IMR-90 (cell line): ENCODE results near the gene ARHGAP24. TPM values are rescaled to one million over a fixed set of nuclear protein-coding genes. Genes with fewer than 3 reads are reported as not detected.
"Not testable (repeated sequence)": the region's sequence is repeated elsewhere in the genome, so short reads cannot be mapped to it uniquely, and the experiment has no call there.

ENCODE experiments used
- ATAC-seq: fragments of 200-7000 bp; cut with Tn5 transposase; 2 replicates; pipeline ENCODE4 v1.9.1; 2020; ENCODE audit warnings: low read depth, mild to moderate bottlenecking, moderate library complexity
- BruUV-seq: library from RNA; stranded (reverse); fragments of 400-500 nt; replicated peaks from 2 replicates; lab custom pipeline; 2021; lab: Mats Ljungman, UMichigan
- CTCF ChIA-PET: fragments of 300-600 bp; formaldehyde crosslinking; extraction: SDS; loops from one replicate; lab custom pipeline; 2021; ENCODE audit warnings: antibody characterized with exemption; lab: Yijun Ruan, JAX
- POLR2A ChIA-PET: fragments of 300-600 bp; sonication (Branson Sonifier 250); formaldehyde crosslinking; loops from one replicate; lab custom pipeline; 2022; ENCODE audit warnings: antibody characterized with exemption; ENCODE audit not compliant: unreplicated experiment; lab: Charles Lee
- DNase-seq: peaks from one replicate; pipeline ENCODE4 v3.0.0; 2013
- H2AFZ ChIP-seq: replicated peaks from 2 replicates; pipeline ENCODE3; 2013; ENCODE audit warnings: low read length, mild to moderate bottlenecking; ENCODE audit not compliant: poor library complexity
- H2AK5ac ChIP-seq: 2 replicates; pipeline ENCODE4 v1.6.1; 2013; ENCODE audit warnings: low read depth, low read length, inconsistent platforms
- H2AK9ac ChIP-seq: replicated peaks from 2 replicates; pipeline ENCODE3; 2013; ENCODE audit warnings: mild to moderate bottlenecking, low read depth, low read length, moderate library complexity; ENCODE audit not compliant: poor library complexity
- H2BK120ac ChIP-seq: 2 replicates; pipeline ENCODE4 v1.6.1; 2013; ENCODE audit warnings: low read depth, low read length, inconsistent platforms
- H2BK15ac ChIP-seq: 3 replicates; pipeline ENCODE4 v1.6.1; 2013; ENCODE audit warnings: low read depth, low read length, inconsistent platforms
- H2BK20ac ChIP-seq: 2 replicates; pipeline ENCODE4 v1.6.1; 2013; ENCODE audit warnings: low read depth, mild to moderate bottlenecking, inconsistent platforms, low read length, moderate library complexity
- H2BK5ac ChIP-seq: 2 replicates; pipeline ENCODE4 v1.6.1; 2013; ENCODE audit warnings: mild to moderate bottlenecking, low read depth, low read length, inconsistent platforms; ENCODE audit not compliant: poor library complexity, severe bottlenecking
- H3K14ac ChIP-seq: replicated peaks from 2 replicates; pipeline ENCODE4 v1.6.1; 2013; ENCODE audit warnings: low read depth, low read length, inconsistent platforms
- H3K18ac ChIP-seq: 2 replicates; pipeline ENCODE4 v1.6.1; 2013; ENCODE audit warnings: low read depth, low read length, control low read depth
- H3K23ac ChIP-seq: 2 replicates; pipeline ENCODE4 v1.6.1; 2013; ENCODE audit warnings: low read depth, low read length, inconsistent platforms
- H3K27ac ChIP-seq: 2 replicates; pipeline ENCODE4 v1.5.1; 2013; ENCODE audit warnings: mild to moderate bottlenecking, control low read depth, low read length; ENCODE audit not compliant: insufficient read depth
- H3K27me3 ChIP-seq: 2 replicates; pipeline ENCODE4 v1.6.1; 2013; ENCODE audit warnings: low read length; ENCODE audit not compliant: control insufficient read depth, insufficient read depth
- H3K36me3 ChIP-seq: 2 replicates; pipeline ENCODE4 v1.6.1; 2013; ENCODE audit warnings: low read length, mixed read lengths; ENCODE audit not compliant: control insufficient read depth, insufficient read depth
- H3K4ac ChIP-seq: 2 replicates; pipeline ENCODE4 v1.6.1; 2013; ENCODE audit warnings: low read depth, low read length, inconsistent platforms
- H3K4me1 ChIP-seq: 2 replicates; pipeline ENCODE4 v1.6.1; 2013; ENCODE audit warnings: low read length, mixed read lengths; ENCODE audit not compliant: control insufficient read depth, insufficient read depth
- H3K4me2 ChIP-seq: 2 replicates; pipeline ENCODE4 v1.6.1; 2013; ENCODE audit warnings: low read depth, mild to moderate bottlenecking, control low read depth, low read length, moderate library complexity
- H3K4me3 ChIP-seq: 2 replicates; pipeline ENCODE4 v1.5.1; 2013; ENCODE audit warnings: low read depth, mild to moderate bottlenecking, control low read depth, low read length, moderate library complexity; ENCODE audit not compliant: insufficient read depth
- H3K56ac ChIP-seq: 2 replicates; pipeline ENCODE4 v1.6.1; 2013; ENCODE audit warnings: low read length, inconsistent platforms; ENCODE audit not compliant: insufficient read depth; ENCODE audit errors: extremely low read depth
- H3K79me1 ChIP-seq, 2 experiments: 2 replicates each; pipeline ENCODE4 v1.6.1; 2013; ENCODE audit warnings: low read length in 2 of 2, inconsistent platforms in 1 of 2, low read depth in 1 of 2
- H3K9ac ChIP-seq: 2 replicates; pipeline ENCODE4 v1.6.1; 2013; ENCODE audit warnings: low read depth, low read length, control low read depth
- H3K9me1 ChIP-seq: 2 replicates; pipeline ENCODE4 v1.6.1; 2013; ENCODE audit warnings: low read length, inconsistent platforms; ENCODE audit not compliant: insufficient read depth
- H3K9me3 ChIP-seq: 2 replicates; pipeline ENCODE4 v1.6.1; 2013; ENCODE audit warnings: low read length; ENCODE audit not compliant: control insufficient read depth, insufficient read depth
- H4K20me1 ChIP-seq: 2 replicates; pipeline ENCODE4 v1.6.1; 2013; ENCODE audit warnings: low read length, inconsistent platforms; ENCODE audit not compliant: insufficient read depth
- H4K5ac ChIP-seq: 2 replicates; pipeline ENCODE4 v1.6.1; 2013; ENCODE audit warnings: mild to moderate bottlenecking, low read depth, low read length, control low read depth
- H4K8ac ChIP-seq, 2 experiments: 2 replicates each; pipeline ENCODE4 v1.6.1; 2013; ENCODE audit warnings: low read depth in 2 of 2, low read length in 2 of 2, control low read depth in 1 of 2, inconsistent platforms in 1 of 2
- H4K91ac ChIP-seq: 2 replicates; pipeline ENCODE4 v1.6.1; 2013; ENCODE audit warnings: low read depth, low read length, inconsistent platforms; ENCODE audit not compliant: insufficient read depth
- WGBS, 2 experiments: methylation state at CpG; one replicate each; pipeline versions ENCODE4 v1.1.5 to v1.1.7; 2013; ENCODE audit warnings: missing lambda C conversion rate in 2 of 2; ENCODE audit not compliant: insufficient read length in 1 of 2; ENCODE audit errors: extremely low coverage in 2 of 2; 5-methylcytosine and 5-hydroxymethylcytosine counted together
- dilution Hi-C: fragments of 300-500 bp; cut with HindIII; formaldehyde crosslinking; loops from one replicate; pipeline ENCODE4 v1.14.3; 2018; ENCODE audit warnings: low sequenced_read_pairs; ENCODE audit not compliant: unreplicated experiment
- in situ Hi-C: fragments of 300-500 bp; cut with MboI; formaldehyde crosslinking; loops from 3 replicates; pipeline ENCODE4 v1.14.3; 2019; ENCODE audit warnings: low sequenced_read_pairs, inconsistent platforms, mixed read lengths
- intact Hi-C: fragments of 100-400 bp; cut with micrococcal nuclease; formaldehyde crosslinking; loops from 2 replicates; pipeline ENCODE4 v1.10.0; 2022
- polyA plus RNA-seq, 3 experiments: library from polyadenylated mRNA; depleted of rRNA; stranded (reverse); fragments of >200 nt; gene quantifications; 2 replicates each; pipeline ENCODE4 v1.2.3, GENCODE V29; 2012; ENCODE audit warnings: low replicate concordance in 1 of 3
- total RNA-seq: library from RNA; depleted of rRNA; stranded (reverse); fragments of >200 nt; gene quantifications from 2 replicates; pipeline ENCODE4 v1.2.3, GENCODE V29; 2012

ARHGAP24 gene
- total and polyA plus RNA-seq, 2 of the 4 experiments (the other 2 are of a cell fraction) = 11.9 to 24.0 TPM

DNA sequence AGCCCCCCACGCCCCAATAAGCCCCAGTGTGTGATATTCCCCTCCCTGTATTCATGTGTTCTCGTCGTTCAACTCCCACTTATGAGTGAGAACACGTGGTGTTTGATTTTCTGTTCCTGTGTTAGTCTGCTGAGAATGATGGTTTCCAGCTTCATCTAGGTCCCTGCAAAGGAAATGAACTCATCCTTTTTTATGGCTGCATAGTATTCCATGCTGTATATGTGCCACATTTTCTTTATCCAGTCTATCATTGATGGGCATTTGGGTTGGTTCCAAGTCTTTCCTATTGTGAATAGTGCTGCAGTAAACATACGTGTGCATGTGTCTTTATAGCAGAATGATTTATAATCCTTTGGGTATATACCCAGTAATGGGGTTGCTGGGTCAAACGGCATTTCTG lies 440.6 kb downstream of the ARHGAP24 start:
- H3K14ac ChIP-seq, H3K9me1 ChIP-seq, H4K91ac ChIP-seq, H3K18ac ChIP-seq, H3K56ac ChIP-seq, H3K23ac ChIP-seq, H2AK5ac ChIP-seq, H2BK15ac ChIP-seq, H3K36me3 ChIP-seq, H3K4me1 ChIP-seq, H4K20me1 ChIP-seq, DNase-seq, in situ Hi-C loops, H3K27me3 ChIP-seq, H2BK20ac ChIP-seq, dilution Hi-C loops, intact Hi-C loops, POLR2A ChIA-PET, H3K4me2 ChIP-seq, H4K5ac ChIP-seq, H2BK120ac ChIP-seq, H3K9me3 ChIP-seq, H2AK9ac ChIP-seq, H3K4ac ChIP-seq, H4K8ac ChIP-seq, H3K27ac ChIP-seq, CTCF ChIA-PET, BruUV-seq, H3K9ac ChIP-seq, H3K4me3 ChIP-seq, H2AFZ ChIP-seq, H2BK5ac ChIP-seq, ATAC-seq: not testable (repeated sequence)
- peaks cover 0 to 12% of the 10 kb centered on the region in 2 experiments for H3K79me1 ChIP-seq
- no CpG with 5 or more reads among the region's 6 CpGs for WGBS, 2 experiments
